GM21381 (cell line): Measurements from ENCODE around the gene CLN3.
"Not testable (repeated sequence)": the region's sequence is repeated elsewhere in the genome, so short reads cannot be mapped to it uniquely, and the experiment has no call there.

ENCODE experiments used
- ATAC-seq: cut with Tn5 transposase; IDR thresholded peaks from one replicate; pipeline ENCODE4 v1.9.1; 2021; ENCODE audit warnings: mild to moderate bottlenecking, moderate library complexity; ENCODE audit not compliant: unreplicated experiment

CLN3 gene

GRCh38 chr16:28495098-28495793 lies 3.4 kb upstream of the CLN3 start:
- ATAC-seq = no peak

- ATAC-seq = peak; percentile 41
Observed at GRCh38 chr16:28494121-28494851, 2.4 kb upstream of the CLN3 start, which contains the start of gene APOBR. TSS of gene APOBR (plus strand) at chr16:28494643. CDS start at chr16:28494682, 39 bp downstream.

DNA sequence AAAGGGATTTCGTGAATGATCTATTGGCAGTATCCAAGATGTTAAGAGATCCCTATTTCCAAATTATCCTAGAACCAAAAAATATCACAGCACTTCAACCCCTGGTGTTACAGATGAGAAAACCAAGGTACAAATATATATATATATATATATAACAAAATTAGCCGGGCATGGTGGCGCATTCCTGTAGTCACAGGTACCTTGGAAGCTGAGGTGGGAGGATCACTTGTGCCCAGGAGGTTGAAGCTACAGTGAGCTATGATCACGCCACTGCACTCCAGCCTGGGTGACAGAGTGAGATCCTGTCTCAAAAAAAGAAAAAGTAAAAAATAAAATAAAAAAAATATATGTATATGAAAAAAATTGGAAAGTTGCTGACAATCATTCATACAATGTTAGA lies 637 bp upstream of the CLN3 start:
- ATAC-seq = no peak

GRCh38 chr16:28491230-28491969 lies 474 bp downstream of the CLN3 start:
- peak; percentile 8 for ATAC-seq

GRCh38 chr16:28486266-28486665 lies 5.6 kb downstream of the CLN3 start:
- ATAC-seq = no peak

GRCh38 chr16:28483361-28483760 lies 8.5 kb downstream of the CLN3 start:
- not testable (repeated sequence) for ATAC-seq

GRCh38 chr16:28482026-28482425 lies 9.8 kb downstream of the CLN3 start:
- no peak for ATAC-seq

- no peak for ATAC-seq
Observed at GRCh38 chr16:28478506-28479180, 13.2 kb downstream of the CLN3 start.

GRCh38 chr16:28477311-28477920 lies 14.5 kb downstream of the CLN3 start:
- no peak for ATAC-seq

GRCh38 chr16:28475221-28475620 lies 16.7 kb downstream of the CLN3 start:
- ATAC-seq = no peak

GRCh38 chr16:28473714-28474265 lies 18.1 kb downstream of the CLN3 start:
- no peak for ATAC-seq

DNA sequence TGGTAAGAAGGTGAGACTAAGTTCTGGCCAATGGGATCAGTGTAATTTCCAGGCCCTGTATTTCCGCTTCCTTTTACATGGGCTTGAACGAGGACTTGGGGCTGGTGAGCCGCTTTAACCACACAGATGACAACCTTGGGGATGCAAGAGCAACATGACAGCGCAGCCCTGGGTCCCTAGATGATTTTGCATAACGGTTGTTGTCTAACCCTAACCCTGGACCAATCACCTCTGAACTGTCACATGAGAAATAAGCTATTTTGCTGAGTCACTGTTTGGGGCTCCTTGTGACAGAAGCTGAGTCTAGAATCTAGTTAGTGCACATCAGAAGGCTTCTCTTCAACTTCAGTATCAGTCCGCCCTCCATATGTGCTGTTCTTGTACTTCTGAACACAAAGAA lies 44.8 kb downstream of the CLN3 start:
- ATAC-seq = not testable (repeated sequence)

- not testable (repeated sequence) for ATAC-seq
Observed at GRCh38 chr16:28446388-28446787, 45.5 kb downstream of the CLN3 start.

- ATAC-seq = not testable (repeated sequence)
Observed at GRCh38 chr16:28443943-28444342, 47.9 kb downstream of the CLN3 start.

DNA sequence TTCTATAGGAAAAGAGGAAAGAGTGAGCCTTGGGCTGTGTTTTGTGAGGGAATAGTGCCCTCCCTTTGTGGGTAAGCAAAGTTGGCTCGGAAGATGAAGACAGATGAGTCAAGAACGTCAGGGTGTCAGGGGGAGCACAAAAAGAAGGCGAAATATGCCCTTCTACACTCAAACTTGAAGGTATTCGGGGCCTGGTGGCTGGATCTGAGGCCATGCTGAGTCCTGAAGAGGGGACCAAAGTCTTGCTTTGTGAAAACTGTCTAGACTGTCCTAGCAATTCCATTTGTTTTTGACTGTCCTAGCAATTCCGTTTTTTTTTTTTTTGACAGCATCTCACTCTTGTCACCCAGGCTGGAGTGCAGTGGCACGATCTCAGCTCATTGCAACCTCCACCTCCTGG lies 53.0 kb downstream of the CLN3 start:
- ATAC-seq = not testable (repeated sequence)

GRCh38 chr16:28435340-28435739 lies 56.5 kb downstream of the CLN3 start:
- not testable (repeated sequence) for ATAC-seq
